GM18519 (cell line): Measurements from ENCODE around the gene SP140L.
"Not testable (repeated sequence)": the region's sequence is repeated elsewhere in the genome, so short reads cannot be mapped to it uniquely, and the experiment has no call there.

Source experiments
- ATAC-seq: cut with Tn5 transposase; IDR thresholded peaks from one replicate; pipeline ENCODE4 v1.9.1; 2021; ENCODE audit warnings: mild to moderate bottlenecking, moderate library complexity; ENCODE audit not compliant: unreplicated experiment, low FRiP score

Gene SP140L

GRCh38 chr2:230326453-230327417, at the start of gene SP140L:
TSS of gene SP140L (plus strand) at chr2:230327193. CDS start at chr2:230327270, 77 bp downstream.
- ATAC-seq = peak; percentile 81

GRCh38 chr2:230282936-230283335, 44.1 kb upstream of the SP140L start:
- ATAC-seq = no peak

DNA sequence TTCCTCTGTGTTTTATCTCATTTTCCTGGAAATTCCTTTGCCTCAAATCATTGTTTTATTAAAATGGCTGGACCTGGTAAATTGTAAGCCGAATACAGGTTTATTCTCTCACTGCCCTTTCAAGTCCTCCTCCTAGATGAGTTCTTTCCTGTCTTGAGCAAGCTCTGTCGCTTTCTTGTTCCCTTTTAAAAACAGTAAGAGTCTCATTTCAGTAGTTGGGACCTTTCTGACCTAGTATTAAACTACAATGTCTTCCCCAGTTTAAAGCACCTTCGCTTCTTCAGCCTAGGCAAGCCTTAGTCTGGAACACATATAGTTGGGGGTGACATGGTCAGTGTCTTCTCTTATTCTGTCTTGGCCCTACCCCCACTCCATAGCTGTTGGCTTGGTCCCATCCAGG, 40.9 kb upstream of the SP140L start:
- no peak for ATAC-seq

GRCh38 chr2:230289311-230289710, 37.7 kb upstream of the SP140L start:
- ATAC-seq = not testable (repeated sequence)

- ATAC-seq = no peak
These were observed 31.8 kb upstream of the SP140L start for GRCh38 chr2:230295192-230295591.

DNA sequence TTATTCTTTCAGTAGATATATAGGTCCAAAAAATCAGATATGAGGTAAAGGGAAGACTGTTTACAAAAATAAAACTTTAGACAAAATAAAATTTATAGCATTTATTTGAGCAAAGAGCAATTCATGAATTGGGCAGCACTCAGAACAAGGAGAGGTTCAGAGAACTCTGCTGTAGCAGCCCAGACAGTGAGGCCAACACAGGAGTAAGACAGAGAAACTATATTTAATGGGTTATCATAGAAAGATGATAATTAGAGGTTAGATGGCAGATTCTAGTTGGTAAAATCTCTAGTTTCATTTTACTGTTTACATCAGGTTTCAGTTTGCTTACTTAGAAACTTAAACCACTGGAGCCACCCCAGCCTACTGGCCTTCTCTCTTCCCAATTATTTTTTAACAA, 30.1 kb upstream of the SP140L start:
- no peak for ATAC-seq

DNA sequence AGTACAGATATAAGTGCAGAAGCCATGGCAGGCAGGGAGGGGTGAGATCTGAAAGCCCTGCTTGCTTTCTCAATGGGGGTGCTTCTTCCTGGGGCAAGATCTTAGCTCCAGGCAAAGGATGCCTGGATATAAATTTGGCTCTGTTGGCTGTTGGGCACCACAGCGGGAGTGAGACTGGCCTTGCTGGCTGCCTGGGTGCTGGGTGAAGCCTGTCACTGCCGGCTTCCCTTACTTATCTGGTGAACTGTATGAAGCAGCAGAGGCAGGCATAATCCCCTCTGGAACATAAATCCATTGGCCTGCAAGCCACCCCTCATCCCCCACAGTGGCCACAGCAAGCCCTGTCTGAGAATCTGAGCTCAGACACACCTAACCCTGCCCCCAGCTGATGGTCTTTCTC, 27.4 kb upstream of the SP140L start:
- no peak for ATAC-seq

DNA sequence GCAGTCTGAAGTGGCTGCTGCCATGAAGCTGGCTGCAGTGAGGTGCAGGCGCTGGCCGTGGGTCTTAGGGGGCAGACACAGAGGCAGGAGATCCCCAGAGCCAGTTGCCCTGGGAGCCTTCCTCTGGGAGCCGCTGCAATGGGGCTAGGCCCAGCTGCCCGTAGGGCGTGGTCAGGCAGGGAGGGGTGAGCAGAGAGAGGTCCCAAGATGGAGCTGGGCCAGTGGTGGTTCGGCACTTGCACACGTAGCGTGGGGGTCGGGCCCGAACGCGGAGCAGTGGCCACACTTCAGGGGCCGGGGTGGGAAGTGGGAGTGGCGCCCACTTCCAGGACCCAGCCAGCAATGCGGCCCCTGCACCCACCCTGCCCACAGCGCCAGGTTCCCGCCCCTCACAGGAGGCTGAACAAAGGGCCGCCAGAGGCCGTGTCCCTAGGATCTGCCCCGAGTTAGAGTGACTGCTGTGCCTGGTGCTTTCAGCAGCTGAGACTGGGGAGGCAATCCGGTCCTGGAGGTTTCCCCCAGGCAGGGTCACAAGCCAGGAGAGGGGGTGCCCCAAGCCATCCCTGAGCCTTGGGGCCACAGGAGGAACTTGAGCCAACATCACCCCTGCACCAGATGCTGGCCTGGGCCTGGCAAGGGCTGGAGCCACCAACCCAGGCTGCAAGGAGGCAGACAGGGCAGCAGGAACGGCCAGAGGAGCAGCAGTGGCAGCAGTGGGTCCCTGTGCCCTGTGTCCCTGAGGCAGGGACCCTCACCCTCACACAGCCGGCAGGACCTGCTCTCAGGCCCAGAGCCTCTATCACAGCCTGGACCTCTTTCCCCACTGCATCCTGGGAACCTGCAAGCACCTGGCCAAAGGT, 21.3 kb upstream of the SP140L start:
- ATAC-seq = no peak

DNA sequence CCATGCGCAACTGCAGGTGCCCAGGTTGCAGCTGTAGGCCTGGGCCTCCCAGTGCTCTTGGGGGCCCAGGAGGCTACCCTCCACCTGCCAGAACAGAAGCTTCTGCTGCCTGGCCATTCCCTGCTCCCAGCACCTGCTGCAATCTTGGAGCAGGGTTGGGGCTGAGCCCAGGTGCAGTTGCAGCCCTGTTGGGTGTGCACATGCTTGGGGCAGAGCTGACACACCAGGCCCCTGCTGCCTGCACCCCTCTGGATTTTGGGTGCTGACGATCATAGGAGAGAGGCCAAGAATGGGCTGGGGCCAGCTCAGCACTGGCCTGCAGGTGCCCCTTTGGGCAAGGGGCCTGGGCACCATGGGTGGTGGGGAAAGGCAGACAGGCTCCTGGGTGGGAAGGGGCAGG, 20.5 kb upstream of the SP140L start:
- ATAC-seq = no peak

GRCh38 chr2:230307485-230307884, 19.5 kb upstream of the SP140L start:
- no peak for ATAC-seq

- no peak for ATAC-seq
These were observed 18.5 kb upstream of the SP140L start for GRCh38 chr2:230308402-230309000.

GRCh38 chr2:230310792-230311191, 16.2 kb upstream of the SP140L start:
- not testable (repeated sequence) for ATAC-seq

GRCh38 chr2:230311634-230312033, 15.4 kb upstream of the SP140L start:
- ATAC-seq = not testable (repeated sequence)

- no peak for ATAC-seq
These were observed 14.4 kb upstream of the SP140L start for GRCh38 chr2:230312638-230313037.

DNA sequence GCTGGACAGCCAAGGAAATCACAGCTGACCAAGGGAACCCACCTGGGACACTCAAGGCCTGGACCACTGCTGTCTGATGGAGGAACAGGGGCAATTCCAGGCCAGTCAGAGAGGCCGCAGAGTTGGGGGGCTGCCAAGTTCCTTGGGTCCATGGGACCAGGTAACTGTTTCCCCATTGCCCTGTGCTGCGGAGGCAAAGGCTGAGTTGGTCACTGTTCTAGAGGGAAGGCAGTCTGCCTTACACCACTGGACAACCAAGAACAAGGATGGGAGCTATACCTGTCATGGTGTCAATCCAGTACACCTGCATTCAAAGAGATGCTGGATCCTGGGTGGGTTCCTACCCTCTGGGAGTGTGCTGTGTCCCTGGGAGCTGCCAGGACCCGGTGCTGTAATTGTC, 9.6 kb upstream of the SP140L start:
- no peak for ATAC-seq

GRCh38 chr2:230318190-230319121, 8.5 kb upstream of the SP140L start:
- peak; percentile 44 for ATAC-seq

GRCh38 chr2:230319211-230319862, 7.7 kb upstream of the SP140L start:
- ATAC-seq = peak; percentile 80

GRCh38 chr2:230321031-230321430, 6.0 kb upstream of the SP140L start:
- ATAC-seq = no peak
